ENCODE results near the gene KAT5. TPM values are rescaled to one million over a fixed set of nuclear protein-coding genes. Genes with fewer than 3 reads are reported as not detected.
"Not testable (repeated sequence)": the region's sequence is repeated elsewhere in the genome, so short reads cannot be mapped to it uniquely, and the experiment has no call there.

The KAT5 gene
- polyA plus RNA-seq, 4 donors, result 68.9 to 74.1 (median 71.6) TPM

- no peak for DNase-seq (ENCODE audit: low read depth in 4 of 4, low spot score in 3 of 4)
These were observed 29.1 kb downstream of the KAT5 start for GRCh38 chr11:65741185-65741584.

GRCh38 chr11:65742353-65742752, 30.3 kb downstream of the KAT5 start:
- DNase-seq (ENCODE audit: low read depth in 4 of 4, low spot score in 3 of 4), result no peak

GRCh38 chr11:65743681-65744025, 31.6 kb downstream of the KAT5 start:
- DNase-seq (ENCODE audit: low read depth in 4 of 4, low spot score in 3 of 4), result no peak

DNA sequence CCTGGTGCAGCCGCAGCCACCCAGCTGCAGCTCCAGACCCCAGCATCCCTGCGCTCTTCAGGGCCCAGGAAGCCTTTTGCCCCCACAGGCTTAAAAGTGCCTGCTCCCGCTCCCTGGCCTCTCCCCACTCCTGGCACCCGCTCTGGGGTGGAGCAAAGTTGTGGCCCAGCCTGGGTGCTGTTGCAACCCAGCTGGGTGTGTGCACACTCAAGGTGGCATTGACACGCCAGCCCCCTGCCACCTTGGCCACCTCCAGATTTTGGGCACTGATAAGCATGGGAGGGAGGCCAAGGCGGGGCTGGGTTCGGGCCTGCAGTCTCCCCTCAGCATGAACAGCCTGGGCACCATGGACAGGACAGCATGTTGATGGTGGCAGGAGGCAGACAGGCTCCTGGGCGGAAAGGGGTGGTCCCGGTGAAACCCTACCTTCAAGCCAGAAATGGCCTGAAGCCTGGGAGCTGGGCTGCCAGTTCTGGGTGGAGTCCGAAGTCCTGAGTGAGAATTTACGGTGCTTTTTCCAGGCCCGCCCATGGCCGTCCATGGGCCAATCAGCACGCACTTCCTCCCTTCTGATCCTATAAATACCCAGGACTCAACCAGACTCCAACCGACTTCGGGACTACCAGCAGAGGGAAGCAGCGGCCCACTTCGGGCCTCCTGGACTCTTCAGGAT, 32.1 kb downstream of the KAT5 start:
- DNase-seq (ENCODE audit: low read depth in 4 of 4, low spot score in 3 of 4), result no peak

DNA sequence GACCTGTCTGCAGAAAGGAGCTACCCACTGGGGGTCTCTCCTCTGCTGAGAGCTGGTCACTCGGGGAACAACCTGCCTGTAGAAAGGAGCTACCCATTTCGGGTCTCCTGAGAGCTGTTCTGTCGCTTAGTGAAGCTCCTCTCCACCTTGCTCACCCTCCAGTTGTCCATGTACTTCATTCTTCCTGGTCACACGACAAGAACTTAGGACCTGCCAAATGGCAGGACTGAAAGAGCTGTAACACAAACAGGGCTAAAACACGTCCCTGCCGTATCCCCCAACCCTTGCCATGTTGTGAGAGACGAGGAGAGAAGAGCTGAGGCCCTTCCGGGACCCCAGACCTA, 32.6 kb downstream of the KAT5 start:
- DNase-seq (ENCODE audit: low read depth in 4 of 4, low spot score in 3 of 4), result no peak

DNA sequence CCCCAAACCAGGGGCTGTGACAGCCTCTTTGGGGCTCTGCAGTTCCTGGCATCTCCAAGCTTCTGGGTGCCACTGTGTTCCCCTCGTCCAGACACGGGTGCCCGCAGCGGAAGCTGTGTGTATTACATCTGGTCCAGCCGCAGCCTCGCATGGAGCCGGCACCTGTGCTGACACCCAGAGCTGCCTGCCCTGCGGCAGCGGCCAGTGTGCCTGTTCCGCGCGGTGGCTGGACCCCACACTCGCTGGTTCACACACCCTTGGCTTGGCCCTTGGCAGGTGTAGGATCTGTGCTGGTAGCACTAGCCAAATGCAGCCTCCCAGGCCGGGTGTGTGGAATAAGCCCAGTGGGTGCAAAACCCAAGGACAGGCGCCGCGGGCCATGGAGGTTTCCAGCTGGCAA, 33.0 kb downstream of the KAT5 start:
- no peak for DNase-seq (ENCODE audit: low read depth in 4 of 4, low spot score in 3 of 4)

GRCh38 chr11:65762169-65762568, 50.1 kb downstream of the KAT5 start:
- DNase-seq (ENCODE audit: low read depth in 4 of 4, low spot score in 3 of 4), result not testable (repeated sequence)

DNA sequence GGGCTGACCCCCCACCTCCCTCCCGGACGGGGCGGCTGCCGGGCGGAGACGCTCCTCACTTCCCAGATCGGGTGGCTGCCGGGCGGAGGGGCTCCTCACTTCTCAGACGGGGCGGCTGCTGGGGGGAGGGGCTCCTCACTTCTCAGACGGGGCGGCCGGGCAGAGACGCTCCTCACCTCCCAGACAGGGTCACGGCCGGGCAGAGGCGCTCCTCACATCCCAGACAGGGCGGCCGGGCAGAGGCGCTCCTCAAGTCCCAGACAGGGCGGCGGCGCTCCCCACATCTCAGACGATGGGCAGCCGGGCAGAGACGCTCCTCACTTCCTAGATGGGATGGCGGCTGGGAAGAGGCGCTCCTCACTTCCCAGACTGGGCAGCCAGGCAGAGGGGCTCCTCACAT, 50.8 kb downstream of the KAT5 start:
- DNase-seq (ENCODE audit: low read depth in 4 of 4, low spot score in 3 of 4), result not testable (repeated sequence)

GRCh38 chr11:65764434-65764833, 52.4 kb downstream of the KAT5 start:
- DNase-seq (ENCODE audit: low read depth in 4 of 4, low spot score in 3 of 4), result no peak

GRCh38 chr11:65766535-65766934, 54.5 kb downstream of the KAT5 start:
- DNase-seq (ENCODE audit: low read depth in 4 of 4, low spot score in 3 of 4), result no peak

DNA sequence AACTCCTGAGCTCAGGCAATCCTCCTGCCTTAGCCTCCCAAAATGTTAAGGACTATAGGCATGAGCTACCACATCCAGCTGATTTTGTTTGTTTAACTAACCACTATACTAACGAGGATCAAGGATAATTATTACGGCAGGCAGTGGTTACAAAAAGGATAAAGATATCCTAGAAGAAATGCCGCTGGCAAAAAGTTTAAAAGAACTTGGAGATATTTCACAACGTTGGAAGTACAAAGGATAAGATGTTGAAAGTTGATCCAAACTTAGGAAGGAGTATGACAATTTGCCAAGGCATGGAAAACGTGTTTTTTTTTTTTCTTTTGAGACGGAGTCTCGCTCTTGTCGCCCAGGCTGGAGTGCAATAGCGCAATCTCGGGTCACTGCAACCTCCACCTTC, 55.4 kb downstream of the KAT5 start:
- no peak for DNase-seq (ENCODE audit: low read depth in 4 of 4, low spot score in 3 of 4)

GRCh38 chr11:65767806-65768205, 55.8 kb downstream of the KAT5 start:
- DNase-seq (ENCODE audit: low read depth in 4 of 4, low spot score in 3 of 4), result not testable (repeated sequence)

Other genes with a start within 250 kb of the KAT5 start
- 100 to 1,000 TPM; 386 to 707 (median 624) TPM for gene MALAT1, start 213.2 kb upstream of the KAT5 start, polyA plus RNA-seq (ENCODE audit: insufficient read length in 4 of 4)
- 10 to 100 TPM; 59.9 to 79.9 (median 65.2) TPM for gene SCYL1, start 187.2 kb upstream of the KAT5 start, polyA plus RNA-seq (ENCODE audit: insufficient read length in 4 of 4)
- gene LTBP3, start 153.9 kb upstream of the KAT5 start, polyA plus RNA-seq (ENCODE audit: insufficient read length in 4 of 4), result 100 to 1,000 TPM in 3 of 4 donors, 10 to 100 TPM in 1; 96.6 to 137 (median 122) TPM
- 10 to 100 TPM; 53.3 to 69.1 (median 55.6) TPM for gene ZNRD2, start 141.8 kb upstream of the KAT5 start, polyA plus RNA-seq (ENCODE audit: insufficient read length in 4 of 4)
- gene FAM89B, start 139.7 kb upstream of the KAT5 start, polyA plus RNA-seq (ENCODE audit: insufficient read length in 4 of 4), result 10 to 100 TPM; 20.6 to 31.9 (median 25.2) TPM
- 10 to 100 TPM; 11.5 to 14.2 (median 12.8) TPM for gene EHBP1L1, start 136.2 kb upstream of the KAT5 start, polyA plus RNA-seq (ENCODE audit: insufficient read length in 4 of 4)
- gene KCNK7, start 116.5 kb upstream of the KAT5 start, polyA plus RNA-seq (ENCODE audit: insufficient read length in 4 of 4), result under 1 TPM in 3 of 4 donors, not detected in 1; 0.12 to 0.61 (median 0.26) TPM
- 10 to 100 TPM; 38.0 to 51.8 (median 41.0) TPM for gene MAP3K11, start 98.0 kb upstream of the KAT5 start, polyA plus RNA-seq (ENCODE audit: insufficient read length in 4 of 4)
- 10 to 100 TPM; 24.5 to 38.7 (median 26.3) TPM for gene PCNX3, start 96.5 kb upstream of the KAT5 start, polyA plus RNA-seq (ENCODE audit: insufficient read length in 4 of 4)
- 10 to 100 TPM; 26.9 to 40.3 (median 30.2) TPM for gene SIPA1, start 74.2 kb upstream of the KAT5 start, polyA plus RNA-seq (ENCODE audit: insufficient read length in 4 of 4)
- gene RELA, start 49.3 kb upstream of the KAT5 start, polyA plus RNA-seq (ENCODE audit: insufficient read length in 4 of 4), result 10 to 100 TPM; 50.3 to 59.1 (median 54.5) TPM
- gene RNASEH2C, start 8.5 kb downstream of the KAT5 start, polyA plus RNA-seq (ENCODE audit: insufficient read length in 4 of 4), result 10 to 100 TPM; 34.0 to 52.9 (median 40.1) TPM
- 1 to 10 TPM; 6.0 to 9.5 (median 6.4) TPM for gene AP5B1, start 68.7 kb downstream of the KAT5 start, polyA plus RNA-seq (ENCODE audit: insufficient read length in 4 of 4)
- 10 to 100 TPM; 11.1 to 13.7 (median 12.2) TPM for gene OVOL1, start 74.8 kb downstream of the KAT5 start, polyA plus RNA-seq (ENCODE audit: insufficient read length in 4 of 4)
- 1 to 10 TPM; 1.4 to 3.5 (median 2.6) TPM for gene SNX32, start 121.7 kb downstream of the KAT5 start, polyA plus RNA-seq (ENCODE audit: insufficient read length in 4 of 4)
- gene CFL1, start 145.9 kb downstream of the KAT5 start, polyA plus RNA-seq (ENCODE audit: insufficient read length in 4 of 4), result 100 to 1,000 TPM; 733 to 795 (median 777) TPM
- 10 to 100 TPM; 46.6 to 56.8 (median 49.3) TPM for gene MUS81, start 148.2 kb downstream of the KAT5 start, polyA plus RNA-seq (ENCODE audit: insufficient read length in 4 of 4)
- gene EFEMP2, start 160.5 kb downstream of the KAT5 start, polyA plus RNA-seq (ENCODE audit: insufficient read length in 4 of 4), result 100 to 1,000 TPM in 2 of 4 donors, 10 to 100 TPM in 2; 94.9 to 134 (median 107) TPM
- 1 to 10 TPM in 2 of 4 donors, under 1 TPM in 2; 0.65 to 1.8 (median 0.92) TPM for gene CTSW, start 167.6 kb downstream of the KAT5 start, polyA plus RNA-seq (ENCODE audit: insufficient read length in 4 of 4)
- gene FIBP, start 176.2 kb downstream of the KAT5 start, polyA plus RNA-seq (ENCODE audit: insufficient read length in 4 of 4), result 100 to 1,000 TPM in 2 of 4 donors, 10 to 100 TPM in 2; 90.9 to 107 (median 100) TPM
- 10 to 100 TPM in 1 of 4 donors, 1 to 10 TPM in 3; 7.9 to 16.9 (median 8.9) TPM for gene CCDC85B, start 178.4 kb downstream of the KAT5 start, polyA plus RNA-seq (ENCODE audit: insufficient read length in 4 of 4)
- under 1 TPM; 0.17 to 0.28 (median 0.21) TPM for gene FOSL1, start 188.1 kb downstream of the KAT5 start, polyA plus RNA-seq (ENCODE audit: insufficient read length in 4 of 4)
- gene C11orf68, start 206.8 kb downstream of the KAT5 start, polyA plus RNA-seq (ENCODE audit: insufficient read length in 4 of 4), result 10 to 100 TPM; 37.3 to 46.8 (median 42.2) TPM
- 100 to 1,000 TPM in 1 of 4 donors, 10 to 100 TPM in 3; 70.0 to 113 (median 76.4) TPM for gene DRAP1, start 207.2 kb downstream of the KAT5 start, polyA plus RNA-seq (ENCODE audit: insufficient read length in 4 of 4)
- under 1 TPM in 3 of 4 donors, not detected in 1; 0.14 to 0.30 (median 0.18) TPM for gene TSGA10IP, start 233.2 kb downstream of the KAT5 start, polyA plus RNA-seq (ENCODE audit: insufficient read length in 4 of 4)
- 10 to 100 TPM; 45.9 to 57.4 (median 50.3) TPM for gene SART1, start 249.5 kb downstream of the KAT5 start, polyA plus RNA-seq (ENCODE audit: insufficient read length in 4 of 4)

All from right renal pelvis (tissue), 4 donors.